Panc1 (cell line): ENCODE measurements around the gene PCDH15.

ENCODE experiments used
- CTCF ChIP-seq: fragments of 450-650 bp; IDR thresholded peaks from 2 replicates; pipeline ENCODE4 v1.5.1; 2017; ENCODE audit warnings: mild to moderate bottlenecking
- POLR2AphosphoS5 ChIP-seq: IDR thresholded peaks from 2 replicates; pipeline ENCODE4 v1.6.1; 2012; ENCODE audit warnings: mild to moderate bottlenecking, low read depth, low read length, moderate library complexity
- REST ChIP-seq, 2 experiments: IDR thresholded peaks; 2 replicates each; pipeline ENCODE4 v1.6.1; 2011 to 2012; ENCODE audit warnings: low read depth in 2 of 2, control low read depth in 1 of 2, low read length in 1 of 2, mild to moderate bottlenecking in 1 of 2, moderate library complexity in 1 of 2; ENCODE audit not compliant: insufficient read depth in 1 of 2
- TCF7L2 ChIP-seq: IDR thresholded peaks from 2 replicates; pipeline ENCODE4 v1.6.1; 2011; ENCODE audit warnings: mild to moderate bottlenecking, low read depth, low read length, inconsistent platforms

GRCh38 chr10:54159924-54160323 lies 641.1 kb downstream of the PCDH15 start:
- TF ChIP-seq CTCF = no peak
- TF ChIP-seq TCF7L2 = no peak
- TF ChIP-seq POLR2AphosphoS5 = no peak
- TF ChIP-seq REST (IDR thresholded peaks at IDR 0.05; ENCODE audit: insufficient read depth in 1 of 2, low read depth in 2 of 2, low read length in 1 of 2) = no peak
